Activated CD8-positive, alpha-beta memory T cell treated with anti-CD3 and anti-CD28 coated beads, Interleukin-2, amount 10 ng/mL, durations not matched to agents 7 days and 5 days (primary cell): ENCODE results near the gene AGAP2. TPM values are rescaled to one million over a fixed set of nuclear protein-coding genes. Genes with fewer than 3 reads are reported as not detected.
A peak's percentile ranks its signal among the peaks of the same experiment; 100 is the strongest.

ENCODE experiments used
- ATAC-seq: fragments of 150-1000 bp; cut with Tn5 transposase; one replicate; pipeline ENCODE4 v1.10.0; 2021; ENCODE audit warnings: moderate library complexity
- CTCF ChIA-PET: fragments of 350-600 bp; sonication (Branson Sonifier 250); formaldehyde crosslinking; loops from one replicate; lab custom pipeline; 2021; ENCODE audit warnings: antibody characterized with exemption; lab: Charles Lee
- DNase-seq: peaks from one replicate; pipeline ENCODE4 v3.0.0-alpha.2; 2020
- H3K27ac Mint-ChIP-seq: one replicate; pipeline ENCODE4 v1.8.0; 2021; ENCODE audit warnings: mild to moderate bottlenecking, mixed read lengths
- H3K27me3 Mint-ChIP-seq: one replicate; pipeline ENCODE4 v1.8.0; 2021; ENCODE audit warnings: mixed read lengths
- H3K36me3 Mint-ChIP-seq: one replicate; pipeline ENCODE4 v1.8.0; 2021; ENCODE audit warnings: mild to moderate bottlenecking, mixed read lengths
- H3K4me1 Mint-ChIP-seq: one replicate; pipeline ENCODE4 v1.8.0; 2021; ENCODE audit warnings: mixed read lengths
- H3K4me3 Mint-ChIP-seq: one replicate; pipeline ENCODE4 v1.8.0; 2021; ENCODE audit warnings: mild to moderate bottlenecking, moderate library complexity, mixed read lengths
- H3K9me3 Mint-ChIP-seq: one replicate; pipeline ENCODE4 v1.8.0; 2022; ENCODE audit warnings: low read depth, mixed read lengths
- total RNA-seq, 2 experiments: library from RNA; stranded (reverse); gene quantifications; one replicate each; pipeline ENCODE4 v1.2.3, GENCODE V29; 2021

The AGAP2 gene
- total RNA-seq, 2 experiments from 2014 or later, result 70.7 to 72.7 TPM

- Mint-ChIP-seq H3K4me1 (peaks cover 50% of the 10 kb centered on the region), H3K4me3 (peak overlapping the region; percentile 85), H3K27me3 (no peaks in the 10 kb centered on the region), H3K9me3 (no peaks in the 10 kb centered on the region), H3K36me3 (peaks cover 25% of the 10 kb centered on the region), H3K27ac (peak overlapping the region; percentile 95)
- DNase-seq (no peak), ATAC-seq (no peak)
- CTCF ChIA-PET, result interaction anchor here (2.0 to 2.2 kb wide), 2 partner anchors 11 to 15 kb away, joined by 6 to 17 read pairs; no protein-coding TSS in a partner anchor
Measured at GRCh38 chr12:57746025-57746424, 7.5 kb upstream of the AGAP2 start.

DNA sequence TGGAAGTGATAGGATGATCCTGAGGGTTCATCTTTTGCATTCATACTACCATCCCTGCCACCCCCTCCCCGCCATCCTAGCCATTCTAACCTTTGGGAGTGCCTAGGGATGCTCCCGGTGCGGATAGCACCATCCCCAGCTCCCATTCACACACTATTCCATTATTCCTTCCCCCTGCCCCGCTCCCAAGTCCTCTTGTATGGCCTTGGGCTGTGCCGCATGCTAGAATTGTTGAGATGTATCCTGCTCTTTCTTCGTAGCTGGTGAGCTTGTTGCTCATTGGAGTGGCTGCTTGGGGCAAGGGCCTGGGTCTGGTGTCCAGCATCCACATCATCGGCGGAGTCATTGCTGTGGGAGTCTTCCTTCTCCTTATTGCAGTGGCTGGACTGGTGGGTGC, 6.9 kb upstream of the AGAP2 start:
- Mint-ChIP-seq H3K4me3 (peak overlapping the region; percentile 85), H3K27me3 (no peaks in the 10 kb centered on the region), H3K9me3 (no peaks in the 10 kb centered on the region), H3K27ac (peak overlapping the region; percentile 95), H3K4me1 (peaks cover 50% of the 10 kb centered on the region), H3K36me3 (peaks cover 20% of the 10 kb centered on the region)
- ATAC-seq (no peak), DNase-seq (no peak)
- CTCF ChIA-PET, result interaction anchor here (1.2 to 2.2 kb wide), 4 partner anchors 11 to 282 kb away, joined by 3 to 17 read pairs (median 6); no protein-coding TSS in a partner anchor

DNA sequence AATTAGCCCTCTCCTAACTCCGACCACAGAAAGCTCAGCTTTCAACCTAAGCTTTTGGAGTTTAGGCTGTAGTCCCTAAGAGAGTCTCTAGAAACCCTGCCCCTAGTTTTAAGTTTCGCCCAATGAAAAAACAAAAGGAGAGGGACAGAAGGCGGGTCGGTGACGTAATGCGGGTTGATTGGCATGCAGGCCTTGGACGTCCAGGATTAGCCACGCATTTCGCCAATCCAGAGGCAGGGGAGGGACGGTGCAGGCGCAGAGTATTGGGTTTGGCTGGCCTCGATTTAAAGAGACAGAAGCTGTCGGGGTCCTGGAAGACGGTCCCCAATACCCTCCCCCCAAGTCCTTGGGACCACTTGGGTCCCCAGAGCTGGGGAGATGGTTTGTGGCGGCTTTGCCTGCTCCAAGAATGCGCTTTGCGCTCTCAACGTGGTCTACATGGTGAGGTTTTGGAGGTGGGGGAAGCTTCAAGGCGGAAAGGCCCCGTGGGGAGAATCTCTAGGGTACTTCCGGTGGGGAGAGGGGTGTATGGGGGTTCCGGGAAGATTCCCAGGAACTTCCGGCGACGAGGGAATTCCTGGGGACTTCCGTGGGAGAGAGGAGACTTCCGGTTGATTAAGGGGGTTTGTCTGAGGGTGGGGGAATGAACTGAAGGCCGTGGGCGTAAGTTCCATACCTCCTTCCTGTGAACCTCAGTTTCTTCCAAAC, 6.4 kb upstream of the AGAP2 start, which contains the start of gene TSPAN31:
Gene TSPAN31, plus strand, starts transcription at position 263 of the 708 bp plus-strand sequence. Its CDS starts 116 bp downstream, at position 379.
- DNase-seq, result peak; percentile 98
- CTCF ChIA-PET, result interaction anchor here (1.2 to 2.2 kb wide), 6 partner anchors 9 to 281 kb away, joined by 3 to 17 read pairs (median 6); no protein-coding TSS in a partner anchor
- H3K4me1 Mint-ChIP-seq, result peaks cover 49% of the 10 kb centered on the region

GRCh38 chr12:57744194-57744776, 5.7 kb upstream of the AGAP2 start:
- Mint-ChIP-seq H3K27ac (peak overlapping the region; percentile 95), H3K4me3 (peak overlapping the region; percentile 85), H3K4me1 (peaks cover 55% of the 10 kb centered on the region), H3K9me3 (no peaks in the 10 kb centered on the region), H3K36me3 (peaks cover 16% of the 10 kb centered on the region), H3K27me3 (no peaks in the 10 kb centered on the region)
- ATAC-seq (peak; percentile 47), DNase-seq (peak; percentile 89)
- CTCF ChIA-PET, result interaction anchor here (1.2 to 2.2 kb wide), 7 partner anchors 10 to 281 kb away, joined by 3 to 17 read pairs (median 5); no protein-coding TSS in a partner anchor

More for the DNA sequence above, 6.4 kb upstream of the AGAP2 start, which contains the start of gene TSPAN31:
- H3K27me3 Mint-ChIP-seq, result no peaks in the 10 kb centered on the region
- peak within 1 kb of the TSS; percentile 95 for H3K27ac Mint-ChIP-seq
- ATAC-seq, result peak; percentile 83
- peak within 1 kb of the TSS; percentile 85 for H3K4me3 Mint-ChIP-seq
- H3K9me3 Mint-ChIP-seq, result no peaks in the 10 kb centered on the region
- H3K36me3 Mint-ChIP-seq, result peaks cover 15% of the 10 kb centered on the region

GRCh38 chr12:57743769-57744168, 5.2 kb upstream of the AGAP2 start:
- peaks cover 14% of the 10 kb centered on the region for H3K36me3 Mint-ChIP-seq
- ATAC-seq, result no peak
- H3K4me1 Mint-ChIP-seq, result peaks cover 58% of the 10 kb centered on the region
- peak overlapping the region; percentile 95 for H3K27ac Mint-ChIP-seq
- H3K9me3 Mint-ChIP-seq, result no peaks in the 10 kb centered on the region
- peak overlapping the region; percentile 85 for H3K4me3 Mint-ChIP-seq
- no peak for DNase-seq
- CTCF ChIA-PET, result interaction anchor here (1.2 to 1.6 kb wide), 4 partner anchors 10 to 280 kb away, joined by 3 to 7 read pairs (median 4); no protein-coding TSS in a partner anchor
- H3K27me3 Mint-ChIP-seq, result no peaks in the 10 kb centered on the region

GRCh38 chr12:57741844-57742738, 3.5 kb upstream of the AGAP2 start:
- DNase-seq, result peak; percentile 94
- no peaks in the 10 kb centered on the region for H3K9me3 Mint-ChIP-seq
- H3K36me3 Mint-ChIP-seq, result peaks cover 7% of the 10 kb centered on the region
- H3K4me1 Mint-ChIP-seq, result peaks cover 58% of the 10 kb centered on the region
- peak; percentile 67 for ATAC-seq
- no peaks in the 10 kb centered on the region for H3K27me3 Mint-ChIP-seq
- CTCF ChIA-PET, result interaction anchor here (0.7 to 3.0 kb wide), 22 partner anchors 8 to 529 kb away, joined by 3 to 22 read pairs (median 5); partner anchors contain the start of genes B4GALNT1, DCTN2, GLI1 and MARCHF9
- peak overlapping the region; percentile 88 for H3K27ac Mint-ChIP-seq
- H3K4me3 Mint-ChIP-seq, result peak overlapping the region; percentile 99

GRCh38 chr12:57741413-57741789, 2.9 kb upstream of the AGAP2 start:
- Mint-ChIP-seq H3K4me1 (peaks cover 56% of the 10 kb centered on the region), H3K27ac (peak overlapping the region; percentile 88), H3K4me3 (peak overlapping the region; percentile 99), H3K36me3 (peaks cover 9% of the 10 kb centered on the region), H3K9me3 (no peaks in the 10 kb centered on the region), H3K27me3 (no peaks in the 10 kb centered on the region)
- CTCF ChIA-PET, result interaction anchor here (0.7 to 3.0 kb wide), 25 partner anchors 9 to 528 kb away, joined by 3 to 22 read pairs (median 5); partner anchors contain the start of genes B4GALNT1, DCTN2, GLI1 and MARCHF9
- no peak for DNase-seq
- no peak for ATAC-seq

- H3K36me3 Mint-ChIP-seq, result peaks cover 12% of the 10 kb centered on the region
- H3K4me1 Mint-ChIP-seq, result peaks cover 51% of the 10 kb centered on the region
- CTCF ChIA-PET, result interaction anchor here (0.8 to 3.0 kb wide), 22 partner anchors 9 to 282 kb away, joined by 3 to 22 read pairs (median 6); partner anchors contain the start of genes B4GALNT1, DCTN2, GLI1 and MARCHF9
- ATAC-seq, result peak; percentile 60
- no peaks in the 10 kb centered on the region for H3K9me3 Mint-ChIP-seq
- DNase-seq, result peak; percentile 95
- H3K27ac Mint-ChIP-seq, result peak overlapping the region; percentile 88
- H3K27me3 Mint-ChIP-seq, result no peaks in the 10 kb centered on the region
- peak overlapping the region; percentile 99 for H3K4me3 Mint-ChIP-seq
Measured at GRCh38 chr12:57740656-57741412, 2.3 kb upstream of the AGAP2 start.

DNA sequence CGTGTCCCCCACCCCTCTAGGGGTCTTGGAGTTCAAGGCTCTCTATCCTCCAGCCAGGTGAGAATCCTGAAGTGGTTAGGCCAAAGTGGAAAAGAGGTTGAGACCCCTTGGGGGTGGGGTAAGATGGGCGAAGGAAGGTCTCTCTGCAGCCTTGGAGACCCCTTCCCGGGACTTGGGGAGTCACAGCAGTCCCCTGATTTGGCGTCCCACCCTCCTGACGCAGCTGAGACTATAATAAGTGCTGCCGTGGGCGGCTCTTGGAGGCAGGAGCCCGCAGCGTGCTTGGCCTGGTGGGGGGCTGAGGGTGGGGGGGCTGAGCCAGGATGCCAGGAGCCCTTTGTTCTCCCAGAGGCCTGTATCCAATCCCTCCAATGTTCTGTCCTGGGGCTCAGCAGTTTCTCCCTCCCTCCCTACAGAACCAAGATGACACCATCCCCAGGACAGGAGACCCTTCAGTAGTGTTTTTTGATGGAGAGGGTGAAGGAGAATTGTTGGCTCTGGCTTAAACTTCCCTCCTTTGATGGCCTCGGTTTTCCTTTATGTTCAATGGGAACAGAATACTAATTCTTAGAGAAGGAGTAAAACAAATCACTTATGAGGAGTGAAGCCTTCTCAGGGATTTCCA, 1.5 kb upstream of the AGAP2 start:
- Mint-ChIP-seq H3K27me3 (no peaks in the 10 kb centered on the region), H3K4me1 (peaks cover 45% of the 10 kb centered on the region), H3K9me3 (no peaks in the 10 kb centered on the region), H3K4me3 (peak overlapping the region; percentile 99), H3K27ac (peak overlapping the region; percentile 88), H3K36me3 (peaks cover 12% of the 10 kb centered on the region)
- ATAC-seq (no peak), DNase-seq (no peak)
- CTCF ChIA-PET, result interaction anchor here (1.1 to 3.0 kb wide), 10 partner anchors 8 to 281 kb away, joined by 3 to 22 read pairs (median 8); partner anchors contain the start of genes B4GALNT1, DCTN2, GLI1 and TSFM

GRCh38 chr12:57739387-57739786, 845 bp upstream of the AGAP2 start:
- no peaks in the 10 kb centered on the region for H3K9me3 Mint-ChIP-seq
- DNase-seq (no peak), ATAC-seq (no peak)
- peaks cover 15% of the 10 kb centered on the region for H3K36me3 Mint-ChIP-seq
- peaks cover 40% of the 10 kb centered on the region for H3K4me1 Mint-ChIP-seq
- peak overlapping the region; percentile 30 for H3K4me3 Mint-ChIP-seq
- CTCF ChIA-PET, result interaction anchor here (0.9 kb wide), 1 partner anchor 156 kb away, joined by 4 read pairs; no protein-coding TSS in a partner anchor
- peak overlapping the region; percentile 18 for H3K27ac Mint-ChIP-seq
- no peaks in the 10 kb centered on the region for H3K27me3 Mint-ChIP-seq
